Activated naive CD8-positive, alpha-beta T cell treated with anti-CD3 and anti-CD28 coated beads, Interleukin-2, amount 10 ng/mL, durations not matched to agents 7 days and 5 days (primary cell): ENCODE data around the gene ASPHD2. TPM values are rescaled to one million over a fixed set of nuclear protein-coding genes. Genes with fewer than 3 reads are reported as not detected.

Experiments used
- ATAC-seq: fragments of 150-1000 bp; cut with Tn5 transposase; one replicate; pipeline ENCODE4 v1.10.0; 2021; ENCODE audit warnings: low read depth, moderate library complexity
- POLR2A ChIA-PET: fragments of 350-600 bp; sonication (Branson Sonifier 250); formaldehyde crosslinking; loops from one replicate; lab custom pipeline; 2021; ENCODE audit warnings: antibody characterized with exemption; lab: Charles Lee
- DNase-seq: peaks from one replicate; pipeline ENCODE4 v3.0.0; 2021
- H3K27ac Mint-ChIP-seq: one replicate; pipeline ENCODE4 v1.8.0; 2022; ENCODE audit warnings: mild to moderate bottlenecking, mixed read lengths
- H3K27me3 Mint-ChIP-seq: one replicate; pipeline ENCODE4 v1.8.0; 2022; ENCODE audit warnings: mild to moderate bottlenecking, moderate library complexity, mixed read lengths
- H3K36me3 Mint-ChIP-seq: one replicate; pipeline ENCODE4 v1.8.0; 2021; ENCODE audit warnings: mild to moderate bottlenecking, mixed read lengths
- H3K4me1 Mint-ChIP-seq: one replicate; pipeline ENCODE4 v1.8.0; 2021; ENCODE audit warnings: mixed read lengths
- H3K4me3 Mint-ChIP-seq: one replicate; pipeline ENCODE4 v1.8.0; 2022; ENCODE audit warnings: mild to moderate bottlenecking, moderate library complexity, mixed read lengths
- H3K9me3 Mint-ChIP-seq: one replicate; pipeline ENCODE4 v1.8.0; 2021; ENCODE audit warnings: mixed read lengths
- total RNA-seq, 2 experiments: library from RNA; stranded (reverse); gene quantifications; one replicate each; pipeline ENCODE4 v1.2.3, GENCODE V29; 2021

ASPHD2 gene
- total RNA-seq, 2 experiments from 2014 or later = 9.0 to 9.3 TPM

- Mint-ChIP-seq H3K36me3 (peaks cover 10% of the 10 kb centered on the region), H3K9me3 (no peaks in the 10 kb centered on the region), H3K27ac (peak overlapping the region; percentile 75), H3K4me1 (peaks cover 36% of the 10 kb centered on the region), H3K4me3 (peak overlapping the region; percentile 16), H3K27me3 (no peaks in the 10 kb centered on the region)
- DNase-seq = no peak
- POLR2A ChIA-PET = no interaction called here
- ATAC-seq = no peak
Observed at GRCh38 chr22:26485806-26486390, 56.8 kb downstream of the ASPHD2 start.

DNA sequence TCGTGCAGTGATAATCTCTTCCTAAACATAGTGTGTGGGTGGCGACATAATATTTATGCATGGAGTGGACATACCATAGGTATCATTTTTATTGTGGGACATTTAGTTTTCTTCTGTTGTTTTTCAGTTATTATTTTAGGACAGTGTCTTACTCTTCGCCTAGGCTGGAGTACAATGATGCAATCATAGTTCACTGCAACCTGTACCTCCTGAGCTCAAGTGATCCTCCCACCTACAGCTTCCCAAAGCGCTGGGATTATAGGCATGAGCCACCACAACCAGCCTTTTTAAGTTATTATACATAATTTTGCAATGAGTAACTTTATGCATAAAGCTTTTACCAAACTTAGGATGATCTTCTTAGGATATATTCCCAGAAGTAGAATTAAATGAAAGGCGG is 57.3 kb downstream of the ASPHD2 start:
- H3K4me1 Mint-ChIP-seq = peaks cover 32% of the 10 kb centered on the region
- no peak overlapping the region for H3K4me3 Mint-ChIP-seq
- H3K27ac Mint-ChIP-seq = no peak overlapping the region
- no peak for DNase-seq
- peaks cover 9% of the 10 kb centered on the region for H3K36me3 Mint-ChIP-seq
- no peaks in the 10 kb centered on the region for H3K27me3 Mint-ChIP-seq
- ATAC-seq = no peak
- POLR2A ChIA-PET = no interaction called here
- no peaks in the 10 kb centered on the region for H3K9me3 Mint-ChIP-seq

- Mint-ChIP-seq H3K36me3 (peaks cover 19% of the 10 kb centered on the region), H3K4me3 (no peak overlapping the region), H3K4me1 (peaks cover 18% of the 10 kb centered on the region), H3K27me3 (no peaks in the 10 kb centered on the region), H3K9me3 (no peaks in the 10 kb centered on the region), H3K27ac (no peak overlapping the region)
- no peak for DNase-seq
- no peak for ATAC-seq
- POLR2A ChIA-PET = no interaction called here
Observed at GRCh38 chr22:26487996-26488395, 58.9 kb downstream of the ASPHD2 start.

- Mint-ChIP-seq H3K36me3 (peaks cover 29% of the 10 kb centered on the region), H3K4me1 (peaks cover 25% of the 10 kb centered on the region), H3K9me3 (no peaks in the 10 kb centered on the region), H3K27ac (peak overlapping the region; percentile 79), H3K27me3 (no peaks in the 10 kb centered on the region), H3K4me3 (no peak overlapping the region)
- DNase-seq (no peak), ATAC-seq (no peak)
- POLR2A ChIA-PET = interaction anchor here (0.8 kb wide), 1 partner anchor 9 kb away, joined by 3 read pairs; no protein-coding TSS in a partner anchor
Observed at GRCh38 chr22:26489447-26490036, 60.5 kb downstream of the ASPHD2 start.

- H3K36me3 Mint-ChIP-seq = peaks cover 37% of the 10 kb centered on the region
Observed at GRCh38 chr22:26492220-26492619, 63.2 kb downstream of the ASPHD2 start.

GRCh38 chr22:26494506-26494905 is 65.4 kb downstream of the ASPHD2 start:
- POLR2A ChIA-PET = interaction anchor here (0.5 to 1.3 kb wide), 3 partner anchors 12 to 176 kb away, joined by 3 to 4 read pairs (median 3); no protein-coding TSS in a partner anchor

More at GRCh38 chr22:26492220-26492619, 63.2 kb downstream of the ASPHD2 start:
- DNase-seq (no peak), ATAC-seq (no peak)
- no peaks in the 10 kb centered on the region for H3K27me3 Mint-ChIP-seq
- H3K4me3 Mint-ChIP-seq = no peak overlapping the region
- POLR2A ChIA-PET = interaction anchor here (0.7 to 1.0 kb wide), 3 partner anchors 9 to 181 kb away, joined by 3 to 7 read pairs (median 4); partner anchors contain the start of genes HPS4 and SRRD
- H3K4me1 Mint-ChIP-seq = peaks cover 17% of the 10 kb centered on the region
- H3K9me3 Mint-ChIP-seq = no peaks in the 10 kb centered on the region
- no peak overlapping the region for H3K27ac Mint-ChIP-seq

More at GRCh38 chr22:26494506-26494905, 65.4 kb downstream of the ASPHD2 start:
- no peak overlapping the region for H3K27ac Mint-ChIP-seq
- H3K27me3 Mint-ChIP-seq = no peaks in the 10 kb centered on the region
- no peak overlapping the region for H3K4me3 Mint-ChIP-seq
- DNase-seq = no peak
- no peaks in the 10 kb centered on the region for H3K9me3 Mint-ChIP-seq
- no peak for ATAC-seq
- H3K4me1 Mint-ChIP-seq = peaks cover 15% of the 10 kb centered on the region
- H3K36me3 Mint-ChIP-seq = peaks cover 41% of the 10 kb centered on the region

Other genes with a start within 250 kb of the ASPHD2 start
- 10 to 100 TPM; 42.6 to 48.2 TPM for gene HPS4, start 54.5 kb downstream of the ASPHD2 start, total RNA-seq
- 10 to 100 TPM; 18.9 to 19.2 TPM for gene SRRD, start 54.6 kb downstream of the ASPHD2 start, total RNA-seq
- gene TFIP11, start 83.2 kb downstream of the ASPHD2 start, total RNA-seq = 10 to 100 TPM; 64.6 to 67.9 TPM
- gene TPST2, start 160.9 kb downstream of the ASPHD2 start, total RNA-seq = 10 to 100 TPM; 54.8 to 58.5 TPM
- gene CRYBB1, start 188.8 kb downstream of the ASPHD2 start, total RNA-seq = not detected
- gene CRYBA4, start 192.7 kb downstream of the ASPHD2 start, total RNA-seq = not detected
- gene MIAT, start 228.3 kb downstream of the ASPHD2 start, total RNA-seq = 100 to 1,000 TPM; 190 to 229 TPM